HUES48 (cell line): ENCODE results near the gene CTSH.

Experiments
- H3K27ac ChIP-seq: one replicate; pipeline ENCODE4 v1.7.0; 2013; ENCODE audit warnings: low read depth, low read length, inconsistent platforms
- H3K27me3 ChIP-seq: 2 replicates; pipeline ENCODE4 v1.6.1; 2013; ENCODE audit warnings: mild to moderate bottlenecking, low read length; ENCODE audit not compliant: control insufficient read depth, insufficient read depth
- H3K36me3 ChIP-seq: 2 replicates; pipeline ENCODE4 v1.6.1; 2013; ENCODE audit warnings: low read length; ENCODE audit not compliant: control insufficient read depth, insufficient read depth
- H3K4me1 ChIP-seq: 2 replicates; pipeline ENCODE4 v1.6.1; 2013; ENCODE audit warnings: mild to moderate bottlenecking, low read length; ENCODE audit not compliant: control insufficient read depth, insufficient read depth
- H3K4me3 ChIP-seq: 2 replicates; pipeline ENCODE4 v1.5.1; 2013; ENCODE audit warnings: mild to moderate bottlenecking, low read depth, low read length
- H3K9ac ChIP-seq: 2 replicates; pipeline ENCODE4 v1.6.1; 2013; ENCODE audit warnings: mild to moderate bottlenecking, low read depth, low read length, moderate library complexity
- H3K9me3 ChIP-seq: 2 replicates; pipeline ENCODE4 v1.6.1; 2013; ENCODE audit warnings: low read length; ENCODE audit not compliant: control insufficient read depth, insufficient read depth

Gene CTSH

GRCh38 chr15:78976691-78977090 is 31.8 kb upstream of the CTSH start:
- H3K4me3 ChIP-seq, result no peak overlapping the region
- H3K36me3 ChIP-seq, result no peaks in the 10 kb centered on the region
- H3K4me1 ChIP-seq, result no peaks in the 10 kb centered on the region
- no peaks in the 10 kb centered on the region for H3K9me3 ChIP-seq
- no peak overlapping the region for H3K9ac ChIP-seq
- peaks cover 6% of the 10 kb centered on the region; the same call in 1 of the 2 replicates for H3K27me3 ChIP-seq
- no peak overlapping the region for H3K27ac ChIP-seq

GRCh38 chr15:78974272-78974918 is 29.5 kb upstream of the CTSH start:
- no peaks in the 10 kb centered on the region for H3K4me1 ChIP-seq
- H3K36me3 ChIP-seq, result no peaks in the 10 kb centered on the region
- no peak overlapping the region for H3K27ac ChIP-seq
- no peaks in the 10 kb centered on the region for H3K9me3 ChIP-seq
- no peak overlapping the region for H3K9ac ChIP-seq
- no peak overlapping the region for H3K4me3 ChIP-seq
- H3K27me3 ChIP-seq, result peaks cover 5% of the 10 kb centered on the region; the same call in 1 of the 2 replicates

GRCh38 chr15:78969687-78970349 is 25.0 kb upstream of the CTSH start:
- Histone ChIP-seq H3K9me3 (no peaks in the 10 kb centered on the region), H3K27ac (no peak overlapping the region), H3K27me3 (no peaks in the 10 kb centered on the region), H3K4me3 (no peak overlapping the region), H3K36me3 (no peaks in the 10 kb centered on the region), H3K9ac (no peak overlapping the region), H3K4me1 (peaks cover 8% of the 10 kb centered on the region)

- Histone ChIP-seq H3K9ac (no peak overlapping the region), H3K27ac (no peak overlapping the region), H3K9me3 (no peaks in the 10 kb centered on the region), H3K27me3 (no peaks in the 10 kb centered on the region), H3K4me3 (no peak overlapping the region), H3K4me1 (peaks cover 8% of the 10 kb centered on the region), H3K36me3 (no peaks in the 10 kb centered on the region)
Observed at GRCh38 chr15:78968539-78969271, 23.9 kb upstream of the CTSH start.

- no peak overlapping the region for H3K4me3 ChIP-seq
- H3K4me1 ChIP-seq, result peaks cover 8% of the 10 kb centered on the region
- no peaks in the 10 kb centered on the region for H3K36me3 ChIP-seq
- no peaks in the 10 kb centered on the region for H3K27me3 ChIP-seq
- H3K9me3 ChIP-seq, result no peaks in the 10 kb centered on the region
- H3K9ac ChIP-seq, result no peak overlapping the region
- no peak overlapping the region for H3K27ac ChIP-seq
Observed at GRCh38 chr15:78968114-78968513, 23.3 kb upstream of the CTSH start.

GRCh38 chr15:78960308-78960707 is 15.5 kb upstream of the CTSH start:
- H3K36me3 ChIP-seq, result no peaks in the 10 kb centered on the region
- no peak overlapping the region for H3K9ac ChIP-seq

GRCh38 chr15:78959360-78959759 is 14.5 kb upstream of the CTSH start:
- Histone ChIP-seq H3K36me3 (no peaks in the 10 kb centered on the region), H3K9me3 (no peaks in the 10 kb centered on the region), H3K4me3 (no peak overlapping the region), H3K27ac (no peak overlapping the region), H3K27me3 (no peaks in the 10 kb centered on the region), H3K4me1 (peaks cover 5% of the 10 kb centered on the region; the same call in 1 of the 2 replicates), H3K9ac (no peak overlapping the region)

More at GRCh38 chr15:78960308-78960707, 15.5 kb upstream of the CTSH start:
- Histone ChIP-seq H3K27me3 (no peaks in the 10 kb centered on the region), H3K27ac (no peak overlapping the region), H3K4me3 (no peak overlapping the region), H3K9me3 (no peaks in the 10 kb centered on the region), H3K4me1 (peaks cover 5% of the 10 kb centered on the region; the same call in 1 of the 2 replicates)

DNA sequence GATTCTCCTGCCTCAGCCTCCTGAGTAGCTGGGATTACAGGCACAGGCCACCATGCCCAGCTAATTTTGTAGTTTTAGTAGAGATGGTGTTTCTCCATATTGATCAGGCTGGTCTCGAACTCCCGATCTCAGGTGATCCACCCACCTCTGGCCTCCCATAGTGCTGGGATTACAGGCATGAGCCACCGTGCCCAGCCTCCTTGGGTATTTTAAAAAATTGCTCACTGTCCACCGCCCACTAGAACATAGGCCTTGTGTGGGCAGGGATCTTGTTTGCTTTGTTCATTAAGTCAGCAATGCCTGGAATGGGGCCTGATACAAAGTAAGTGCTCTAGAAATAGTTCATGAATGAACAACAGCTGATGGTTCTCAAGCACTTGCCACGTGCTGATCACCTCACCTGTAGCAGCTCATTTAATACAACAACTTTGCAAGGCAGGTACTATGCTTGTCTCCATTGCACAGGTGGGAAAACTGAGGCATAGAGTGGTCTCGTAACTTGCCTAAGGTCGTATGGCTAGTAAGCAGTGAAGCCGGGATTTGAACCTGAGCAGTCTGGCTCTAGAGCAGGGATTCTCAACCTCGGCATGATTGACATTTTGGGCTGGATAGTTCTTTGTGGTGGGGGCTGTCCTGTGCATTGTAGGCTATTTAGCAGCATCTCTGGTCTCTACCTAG is 12.7 kb upstream of the CTSH start:
- Histone ChIP-seq H3K27ac (no peak overlapping the region), H3K4me1 (peaks cover 5% of the 10 kb centered on the region; the same call in 1 of the 2 replicates), H3K36me3 (no peaks in the 10 kb centered on the region), H3K9me3 (no peaks in the 10 kb centered on the region), H3K27me3 (no peaks in the 10 kb centered on the region), H3K9ac (no peak overlapping the region), H3K4me3 (no peak overlapping the region)

DNA sequence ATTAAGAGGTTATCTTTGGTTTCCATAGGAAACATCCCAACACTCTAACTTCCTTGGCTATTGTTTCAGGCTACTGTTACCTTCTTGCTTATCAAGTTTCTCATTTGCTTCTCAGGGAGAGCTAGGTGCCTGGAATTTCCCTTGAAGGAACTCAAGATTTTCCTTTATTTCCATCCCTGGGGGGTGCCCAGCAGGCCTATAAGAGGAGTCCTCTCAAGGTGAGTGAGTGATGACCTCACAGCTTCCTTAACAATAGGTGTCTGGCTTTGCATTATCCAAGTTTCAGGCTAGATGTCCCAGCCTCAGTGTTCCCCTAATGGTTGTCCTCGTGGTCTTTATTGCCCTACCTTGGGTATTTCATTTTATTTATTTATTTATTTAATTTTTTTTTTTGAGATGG is 12.1 kb upstream of the CTSH start:
- H3K9me3 ChIP-seq, result no peaks in the 10 kb centered on the region

DNA sequence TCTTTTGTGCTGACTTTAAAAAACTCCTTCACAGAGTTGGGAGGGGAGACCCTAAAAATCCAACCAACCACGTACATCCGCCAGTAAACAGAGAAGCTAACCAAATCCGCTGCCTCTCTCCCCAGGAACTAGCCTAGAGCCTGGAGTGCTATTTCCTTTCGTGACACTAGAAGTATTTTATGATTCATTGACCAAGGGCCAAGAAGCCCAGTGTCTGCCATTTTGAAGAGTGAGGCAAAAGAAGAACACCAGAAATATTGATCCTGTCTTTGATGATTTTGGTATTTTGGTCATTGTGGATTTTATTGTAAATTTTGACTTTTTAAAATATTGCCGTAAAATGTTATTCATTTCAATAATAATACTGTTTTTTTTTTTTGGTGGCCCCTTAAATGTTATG is 10.5 kb upstream of the CTSH start:
- no peaks in the 10 kb centered on the region for H3K36me3 ChIP-seq
- no peak overlapping the region for H3K9ac ChIP-seq
- H3K27ac ChIP-seq, result no peak overlapping the region
- peaks cover 15% of the 10 kb centered on the region for H3K4me1 ChIP-seq
- H3K4me3 ChIP-seq, result no peak overlapping the region
- H3K9me3 ChIP-seq, result no peaks in the 10 kb centered on the region
- no peaks in the 10 kb centered on the region for H3K27me3 ChIP-seq

More for the DNA sequence above, 12.1 kb upstream of the CTSH start:
- Histone ChIP-seq H3K36me3 (no peaks in the 10 kb centered on the region), H3K4me3 (no peak overlapping the region), H3K9ac (no peak overlapping the region), H3K27ac (peak overlapping the region; percentile 77), H3K27me3 (no peaks in the 10 kb centered on the region), H3K4me1 (peaks cover 6% of the 10 kb centered on the region)
